Measurements from ENCODE around the gene ASS1. TPM values are rescaled to one million over a fixed set of nuclear protein-coding genes. Genes with fewer than 3 reads are reported as not detected.
A peak's percentile ranks its signal among the peaks of the same experiment; 100 is the strongest.

Gene ASS1
- total RNA-seq, 1 donor from 2014 or later = 73.1 TPM

DNA sequence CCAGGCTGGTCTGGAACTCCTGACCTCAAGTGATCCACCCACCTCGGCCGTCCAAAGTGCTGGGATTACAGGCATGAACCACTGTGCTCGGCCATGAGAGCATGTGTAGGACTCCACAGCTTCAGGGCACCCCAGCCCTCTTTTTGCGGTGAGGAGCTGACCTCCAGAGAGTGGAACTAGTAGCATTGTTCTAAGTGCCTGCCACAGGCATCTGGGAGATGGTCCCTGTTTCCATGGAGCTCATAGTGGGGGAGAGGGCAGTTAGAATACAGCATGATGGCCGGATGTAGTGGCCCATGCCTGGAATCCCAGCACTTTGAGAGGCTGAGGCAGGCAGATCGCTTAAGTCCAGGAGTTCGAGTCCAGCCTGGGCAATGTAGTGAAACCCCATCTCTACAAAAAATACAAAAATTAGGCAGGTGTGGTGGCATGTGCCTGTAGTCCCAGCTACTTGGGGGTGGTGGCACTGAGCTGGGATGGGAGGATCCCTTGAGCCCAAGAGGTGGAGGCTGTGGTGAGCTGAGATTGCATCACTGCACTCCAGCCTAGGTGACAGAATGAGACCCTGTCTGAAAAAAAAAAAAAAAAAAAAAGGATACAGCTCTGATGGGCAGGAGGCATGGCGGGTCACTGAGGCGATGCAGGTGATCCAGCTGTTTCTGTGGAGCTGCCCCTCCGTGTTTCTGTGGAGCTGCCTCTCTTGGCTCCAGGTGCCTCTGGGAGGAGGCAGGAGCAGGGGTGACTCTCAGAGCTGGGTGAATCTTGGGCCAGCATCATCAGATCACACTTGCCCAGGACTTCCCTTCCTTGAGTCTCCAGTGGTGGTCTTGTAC, 4.2 kb downstream of the ASS1 start:
- intact Hi-C loops (cut with DNase I) = no loop called here
- ATAC-seq (no peak), DNase-seq (ENCODE audit: low spot score) (no peak)

DNA sequence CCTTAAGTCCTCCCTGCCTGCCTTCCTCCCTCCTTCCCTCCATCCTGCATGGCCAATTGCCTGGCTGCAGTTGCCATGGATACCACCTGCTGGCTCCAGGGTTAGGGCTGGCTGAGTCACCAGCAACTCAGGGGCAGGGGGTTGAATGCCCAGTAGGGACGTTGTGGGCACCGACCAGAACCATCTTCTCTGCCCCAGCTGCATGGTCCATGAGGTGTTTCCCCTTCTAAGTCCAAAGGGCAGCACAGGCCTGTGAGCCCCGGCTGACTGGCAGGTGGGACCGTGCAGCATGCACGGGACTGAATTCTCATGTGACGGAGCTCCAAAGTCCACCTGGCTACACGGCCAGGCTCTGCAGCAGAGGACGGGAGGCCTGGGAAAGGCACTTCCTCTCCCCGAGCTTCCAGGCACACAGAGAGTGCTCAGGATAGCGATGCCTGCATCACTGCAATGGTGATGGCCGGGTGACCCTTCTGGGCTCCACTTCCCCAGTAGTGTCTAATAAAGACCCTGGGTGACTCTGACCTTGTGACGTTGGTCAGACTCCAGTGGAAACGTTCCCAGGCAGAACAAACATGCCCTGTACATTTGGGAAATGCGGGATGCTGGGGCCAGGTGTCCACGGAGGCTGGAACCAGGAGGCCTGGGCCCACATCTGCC, 5.7 kb downstream of the ASS1 start:
- ATAC-seq (no peak), DNase-seq (ENCODE audit: low spot score) (no peak)
- intact Hi-C loops (cut with DNase I) = no loop called here

DNA sequence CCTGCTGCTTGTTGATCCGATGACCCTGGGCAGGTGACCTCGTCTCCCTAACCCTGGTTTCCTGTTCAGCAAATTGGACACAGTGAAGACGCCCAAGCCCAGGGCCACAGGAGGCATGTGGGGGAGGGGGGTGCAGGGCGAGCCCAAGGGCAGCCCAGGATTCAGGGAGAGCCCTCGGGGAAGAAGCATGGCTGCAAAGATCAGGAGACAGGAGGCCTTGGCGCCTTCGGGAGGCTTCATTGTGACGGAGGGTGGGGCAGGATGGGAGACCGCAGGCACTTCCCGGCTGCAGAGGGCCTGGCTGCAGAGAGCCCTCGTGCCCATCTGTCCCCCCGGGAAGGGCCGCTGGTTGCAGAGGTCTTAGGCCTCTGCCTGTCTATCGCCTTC, 6.2 kb downstream of the ASS1 start:
- intact Hi-C loops (cut with DNase I) = no loop called here
- ATAC-seq = no peak
- no peak for DNase-seq (ENCODE audit: low spot score)

DNA sequence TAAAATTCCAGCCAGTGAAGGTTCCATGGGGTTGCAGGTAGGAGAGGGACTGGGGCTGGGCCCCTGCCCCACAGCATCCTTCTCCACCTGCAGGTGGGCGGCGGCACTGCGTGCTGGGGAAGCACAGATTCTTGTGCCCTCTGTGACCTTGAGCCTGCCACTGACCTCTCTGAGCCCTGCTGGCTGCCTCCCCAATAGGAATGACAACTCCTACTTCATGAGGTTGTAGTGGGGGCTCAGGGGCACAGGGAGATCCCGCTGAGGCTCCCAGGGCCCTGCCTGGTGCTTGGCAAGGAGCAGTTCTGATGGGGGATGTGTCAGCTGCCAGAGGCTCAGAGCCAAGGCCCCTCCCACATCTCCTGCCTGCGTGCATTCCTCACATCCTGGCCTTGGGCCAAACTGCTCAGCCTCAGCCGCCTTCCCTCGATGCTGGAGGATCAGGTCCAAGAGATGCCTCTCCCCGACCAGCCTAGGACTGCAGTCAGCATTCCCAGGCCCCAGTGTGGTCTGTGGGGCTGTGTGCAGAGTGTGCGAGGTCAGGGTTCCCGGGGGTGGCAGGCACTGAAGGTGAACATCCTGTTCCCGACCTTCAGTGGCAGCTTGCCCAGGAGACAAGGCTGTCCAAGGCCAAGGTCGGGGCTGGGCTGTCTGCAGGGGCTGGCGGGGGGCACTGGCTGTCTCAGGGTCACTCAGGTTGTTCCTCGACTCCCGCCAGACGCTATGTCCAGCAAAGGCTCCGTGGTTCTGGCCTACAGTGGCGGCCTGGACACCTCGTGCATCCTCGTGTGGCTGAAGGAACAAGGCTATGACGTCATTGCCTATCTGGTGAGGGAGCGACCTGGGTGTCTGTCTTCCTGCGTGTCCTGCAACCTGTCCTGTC, 7.0 kb downstream of the ASS1 start:
- peak; percentile 92 for ATAC-seq
- intact Hi-C loops (cut with DNase I) = no loop called here
- peak; percentile 90 for DNase-seq (ENCODE audit: low spot score)

DNA sequence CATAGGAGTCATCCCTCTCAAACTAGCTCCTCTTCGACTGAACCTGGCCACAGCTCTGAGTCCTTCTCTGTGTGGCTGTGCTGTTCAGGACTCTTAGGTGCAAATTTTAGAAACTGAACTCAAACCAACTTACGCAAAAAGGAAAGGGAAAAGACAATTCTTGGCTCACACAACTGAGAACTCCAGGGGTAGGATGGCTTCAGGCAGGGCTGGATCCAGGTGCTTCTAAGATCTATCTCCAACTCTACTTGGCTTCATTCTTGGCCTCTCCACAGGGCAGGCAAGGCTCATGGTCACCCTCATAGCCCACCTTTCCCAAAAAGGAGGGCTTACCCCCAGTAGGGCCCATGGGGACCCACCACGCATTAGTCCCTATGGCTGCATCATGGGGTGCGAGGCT, 8.1 kb downstream of the ASS1 start:
- no peak for DNase-seq (ENCODE audit: low spot score)
- intact Hi-C loops (cut with DNase I) = no loop called here
- no peak for ATAC-seq

DNA sequence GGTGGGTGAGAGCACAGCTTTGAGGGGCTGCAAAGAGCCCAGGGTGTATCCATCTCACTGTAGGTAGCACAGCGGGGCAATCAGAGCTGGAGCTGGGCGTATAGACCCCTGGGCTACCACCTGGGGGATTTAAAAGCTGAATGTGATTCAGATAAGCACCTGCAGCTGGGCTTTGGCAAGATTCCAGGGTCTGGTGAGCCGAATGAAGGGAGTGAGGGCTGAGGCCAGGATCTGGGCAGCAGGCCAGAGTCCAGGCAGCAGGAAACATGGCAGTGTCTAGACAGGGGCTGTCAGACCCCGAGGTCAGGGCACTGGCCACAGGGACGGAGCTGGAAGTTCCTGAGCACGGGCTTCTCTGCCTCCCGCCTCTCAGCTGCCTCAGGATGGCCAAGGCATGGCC, 8.7 kb downstream of the ASS1 start:
- DNase-seq (ENCODE audit: low spot score) (no peak), ATAC-seq (no peak)
- intact Hi-C loops (cut with DNase I) = no loop called here

DNA sequence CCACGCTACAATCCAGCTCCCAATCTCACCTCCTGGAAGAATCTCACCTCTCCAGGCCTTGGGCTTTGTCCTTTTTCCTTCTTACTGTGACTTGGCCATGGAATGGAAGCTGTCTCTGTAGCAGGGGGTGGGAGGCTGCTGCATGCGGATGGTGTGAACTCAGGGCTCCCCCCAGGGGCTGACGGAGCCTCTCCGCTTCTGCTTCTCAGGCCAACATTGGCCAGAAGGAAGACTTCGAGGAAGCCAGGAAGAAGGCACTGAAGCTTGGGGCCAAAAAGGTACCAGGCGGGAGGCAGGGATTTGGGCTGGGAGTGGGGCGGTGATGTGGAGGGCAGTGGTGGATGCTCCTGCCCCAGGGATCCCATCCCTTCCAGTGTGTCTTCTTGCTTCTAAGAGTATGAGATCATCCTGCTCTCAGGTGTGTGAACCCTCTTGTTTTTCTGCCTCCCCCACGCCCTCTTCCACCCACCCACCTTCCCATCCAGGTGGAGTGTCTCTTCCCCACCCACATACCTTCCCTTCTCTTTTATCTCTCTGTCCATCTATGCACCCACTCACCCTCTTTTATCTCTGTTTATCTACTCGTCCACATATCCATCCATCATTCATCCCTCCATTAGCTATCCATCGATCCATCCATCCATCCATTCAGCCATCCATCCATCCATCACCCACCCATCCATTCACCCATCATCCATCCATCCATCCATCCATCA, 9.5 kb downstream of the ASS1 start:
- intact Hi-C loops (cut with DNase I) = no loop called here
- ATAC-seq (no peak), DNase-seq (ENCODE audit: low spot score) (no peak)

DNA sequence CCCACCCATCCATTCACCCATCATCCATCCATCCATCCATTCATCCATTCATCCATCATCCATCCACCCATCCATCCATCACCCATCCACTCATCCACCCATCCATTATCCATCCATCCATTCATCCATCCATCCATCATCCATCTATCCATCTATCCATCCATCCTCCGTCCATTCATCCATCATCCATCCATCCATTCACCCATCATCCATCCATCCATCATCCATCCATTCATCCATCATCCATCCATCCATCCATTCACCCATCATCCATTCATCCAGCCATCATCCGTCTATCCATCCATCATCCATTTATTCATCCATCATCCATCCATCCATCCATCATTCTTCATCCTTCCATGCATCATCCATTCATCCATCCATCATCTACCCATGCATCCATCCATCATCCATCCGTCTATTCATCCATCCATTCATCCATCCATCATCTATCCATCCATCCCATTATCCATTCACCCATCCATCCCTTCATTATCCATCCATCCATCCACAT, 10.1 kb downstream of the ASS1 start:
- intact Hi-C loops (cut with DNase I) = no loop called here
- ATAC-seq (no peak), DNase-seq (ENCODE audit: low spot score) (no peak)

DNA sequence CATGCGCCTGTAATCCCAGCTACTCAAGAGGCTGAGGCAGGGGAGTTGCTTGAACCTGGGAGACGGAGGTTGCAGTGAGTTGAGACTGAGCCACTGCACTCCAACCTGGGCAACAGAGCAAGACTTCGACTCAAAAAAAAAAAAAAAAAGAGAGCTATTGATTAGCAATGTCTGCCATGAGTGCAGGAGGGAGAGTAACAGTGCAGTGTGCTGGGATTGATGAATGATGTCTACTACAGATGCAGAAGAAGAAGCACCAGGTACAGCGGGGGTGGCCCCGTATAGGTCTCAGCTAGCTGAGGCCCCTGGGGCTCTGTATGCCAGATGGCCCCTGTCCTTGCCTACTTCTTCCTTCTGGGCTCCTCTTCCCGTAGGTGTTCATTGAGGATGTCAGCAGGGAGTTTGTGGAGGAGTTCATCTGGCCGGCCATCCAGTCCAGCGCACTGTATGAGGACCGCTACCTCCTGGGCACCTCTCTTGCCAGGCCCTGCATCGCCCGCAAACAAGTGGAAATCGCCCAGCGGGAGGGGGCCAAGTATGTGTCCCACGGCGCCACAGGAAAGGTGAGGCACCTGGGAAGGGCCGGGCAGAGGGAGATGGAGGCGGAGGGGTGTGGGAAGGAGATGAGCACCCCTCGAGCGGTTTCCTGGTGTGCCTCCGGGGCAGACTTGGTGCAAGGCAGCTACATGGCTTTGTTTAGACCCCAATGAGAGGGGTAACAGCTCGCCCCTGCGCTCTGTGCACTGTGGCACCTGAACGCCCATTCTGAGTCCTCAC, 13.5 kb downstream of the ASS1 start:
- intact Hi-C loops (cut with DNase I) = no loop called here
- DNase-seq (ENCODE audit: low spot score) = no peak
- ATAC-seq = no peak

DNA sequence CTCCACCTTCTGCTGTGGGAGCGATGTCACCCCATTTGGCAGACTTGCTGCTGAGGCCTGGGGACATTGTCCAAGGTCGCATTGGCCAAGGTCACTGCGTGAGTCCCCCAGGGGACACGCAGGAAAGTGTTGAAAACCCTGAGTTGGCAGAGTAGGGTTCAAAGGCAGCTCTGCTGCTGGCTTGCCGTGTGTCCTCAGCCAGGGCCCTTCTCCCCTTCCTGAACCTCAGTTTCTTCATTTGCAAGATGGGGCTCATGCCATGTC, 14.0 kb downstream of the ASS1 start:
- ATAC-seq = no peak

DNA sequence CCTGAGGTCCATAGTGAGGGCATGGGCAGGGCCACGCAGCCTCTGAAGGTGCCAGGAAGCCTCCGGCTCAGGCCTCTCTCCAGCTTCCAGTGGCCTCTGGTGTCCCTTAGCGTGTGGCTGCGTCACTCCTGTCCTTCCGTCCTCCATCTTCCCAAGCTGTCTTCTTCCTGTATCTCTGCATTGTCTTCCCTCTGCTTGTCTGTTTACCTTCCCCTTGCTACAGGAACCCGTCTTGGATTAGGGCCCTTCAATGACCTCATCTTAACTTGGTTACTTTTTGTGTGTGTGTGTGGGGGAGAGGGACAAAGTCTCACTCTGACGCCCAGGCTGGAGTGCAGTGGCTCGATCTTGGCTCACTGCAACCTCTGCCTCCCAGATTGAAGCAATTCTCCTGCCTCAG, 14.4 kb downstream of the ASS1 start:
- intact Hi-C loops (cut with DNase I) = no loop called here
- no peak for ATAC-seq
- no peak for DNase-seq (ENCODE audit: low spot score)

More for the DNA sequence above, 14.0 kb downstream of the ASS1 start:
- DNase-seq (ENCODE audit: low spot score) = no peak
- intact Hi-C loops (cut with DNase I) = no loop called here

DNA sequence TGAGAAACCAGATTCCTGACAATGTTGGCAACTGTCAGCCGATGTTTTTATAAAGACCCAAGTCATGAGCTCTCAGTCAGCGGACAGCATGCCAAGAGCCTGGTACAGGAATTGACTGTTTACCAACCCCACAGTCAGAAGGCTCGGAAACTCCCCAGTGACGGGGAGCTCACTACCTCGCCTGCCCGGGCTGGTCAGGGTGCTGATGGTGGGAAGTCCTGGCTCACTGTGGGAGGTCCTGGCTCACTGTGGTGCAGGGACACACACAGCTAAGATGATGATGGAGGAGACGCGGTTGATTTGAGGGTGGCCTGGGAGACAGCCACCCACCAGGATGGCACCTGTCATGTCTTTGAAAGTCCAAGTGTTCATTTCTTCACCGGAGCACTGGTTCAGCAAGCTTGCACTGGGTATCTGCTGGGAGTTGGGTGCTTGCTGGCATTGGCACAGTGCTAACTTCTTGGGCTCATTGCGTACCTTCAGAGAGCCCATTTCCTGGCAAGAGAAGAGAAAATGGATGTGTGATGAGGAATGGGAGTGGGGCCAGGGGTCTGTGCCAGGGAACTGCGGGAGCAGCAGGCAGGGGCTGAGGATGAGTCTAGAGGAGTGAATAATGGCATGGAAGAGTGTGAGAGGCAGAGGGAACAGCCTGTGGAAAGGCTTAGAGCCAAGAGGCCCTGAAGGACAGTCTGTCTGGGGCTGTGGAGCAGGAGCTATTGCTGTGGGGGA, 15.3 kb downstream of the ASS1 start:
- intact Hi-C loops (cut with DNase I) = loop anchor here (2.0 kb wide), 1 partner anchor 223 kb away; no protein-coding TSS in a partner anchor
- no peak for ATAC-seq

DNA sequence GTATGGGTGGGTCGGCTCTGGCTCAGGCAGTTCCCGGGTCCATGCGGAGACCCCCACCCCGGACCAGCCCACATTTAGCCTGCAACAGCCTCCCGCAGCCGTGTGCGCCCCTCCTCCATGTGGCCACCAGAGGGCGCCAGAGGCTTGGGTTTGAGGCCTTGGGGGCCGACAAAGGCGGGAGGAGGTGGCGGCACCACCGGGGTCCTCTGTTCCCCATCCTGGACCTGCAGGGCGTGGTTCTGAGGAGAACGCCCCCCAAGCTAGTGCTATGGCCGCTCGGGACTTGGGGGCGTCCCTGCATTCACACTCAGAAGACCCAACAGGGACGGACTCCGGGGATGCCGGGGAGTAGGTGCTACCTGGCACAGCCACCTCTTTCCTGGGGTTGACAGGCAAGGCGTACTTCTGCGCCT, 16.5 kb downstream of the ASS1 start:
- intact Hi-C loops (cut with DNase I) = loop anchor here (2.0 kb wide), 1 partner anchor 222 kb away; no protein-coding TSS in a partner anchor
- ATAC-seq = peak; percentile 77
- peak; percentile 83 for DNase-seq (ENCODE audit: low spot score)

More for the DNA sequence above, 15.3 kb downstream of the ASS1 start:
- DNase-seq (ENCODE audit: low spot score) = no peak

DNA sequence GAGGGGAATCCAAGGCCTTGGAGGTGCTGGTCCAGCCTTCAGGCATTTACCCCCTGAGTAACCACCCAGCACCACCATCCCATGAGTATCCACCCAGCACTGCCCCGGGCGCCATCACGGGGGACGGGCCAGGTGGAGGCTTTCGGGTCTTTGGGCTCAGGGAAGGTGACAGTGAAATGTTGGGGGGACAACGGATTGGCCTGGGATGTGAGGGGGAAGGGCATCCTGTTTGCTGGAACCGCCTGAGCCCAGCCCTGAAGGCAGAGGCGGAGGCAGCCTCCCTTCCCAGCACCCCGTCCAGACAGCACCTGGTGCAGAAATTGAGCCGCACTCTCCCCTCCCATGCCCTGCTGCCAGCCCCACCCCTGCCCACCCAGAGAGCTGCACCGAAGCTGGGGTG, 17.0 kb downstream of the ASS1 start:
- no peak for ATAC-seq
- no peak for DNase-seq (ENCODE audit: low spot score)
- intact Hi-C loops (cut with DNase I) = loop anchor here (2.0 kb wide), 1 partner anchor 221 kb away; no protein-coding TSS in a partner anchor

DNA sequence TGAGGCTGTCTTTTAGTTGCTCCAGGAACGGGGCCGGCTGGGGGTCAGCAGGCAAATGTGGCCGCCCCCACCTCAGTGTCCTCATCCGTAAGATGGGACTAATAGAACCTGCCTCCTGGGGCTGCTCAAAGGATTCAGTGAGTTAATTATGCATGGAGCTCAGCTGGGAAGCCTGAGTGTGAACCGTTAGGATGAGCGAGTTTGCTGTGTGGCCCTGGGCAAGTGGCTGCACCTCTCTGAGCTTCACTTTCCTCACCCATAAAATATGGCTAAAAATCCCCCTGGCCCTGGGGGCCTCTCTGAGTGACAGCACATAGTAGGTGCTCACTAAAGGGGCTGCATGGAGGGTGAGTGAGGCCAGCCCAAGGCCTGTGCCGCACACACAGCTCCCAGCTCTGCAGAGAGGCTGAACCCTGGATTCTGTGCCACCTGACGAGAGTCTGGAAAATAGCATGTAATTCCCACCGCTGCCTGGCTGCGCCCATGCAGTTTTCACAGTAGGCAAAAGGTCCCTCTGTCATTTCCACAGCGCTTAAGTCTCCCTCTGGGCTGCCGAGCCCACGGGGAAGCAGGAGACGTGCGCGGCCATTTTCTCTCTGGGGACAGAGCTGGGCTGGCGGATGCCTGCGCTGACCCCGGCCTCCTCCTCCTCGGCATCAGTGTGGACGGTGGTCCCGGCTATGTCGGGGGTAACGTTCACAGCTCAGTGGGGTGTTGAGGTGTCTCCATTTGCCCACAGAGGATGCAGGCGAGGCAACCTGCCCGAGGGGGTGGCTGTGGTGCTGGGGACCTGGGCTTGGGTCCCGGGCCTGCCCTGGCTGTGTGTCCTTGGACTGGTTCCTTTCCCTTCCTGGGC, 18.2 kb downstream of the ASS1 start:
- ATAC-seq (no peak), DNase-seq (ENCODE audit: low spot score) (no peak)
- intact Hi-C loops (cut with DNase I) = no loop called here
